WTC11 (cell line): ENCODE measurements around the gene TCF7L2.
"Not testable (repeated sequence)": the region's sequence is repeated elsewhere in the genome, so short reads cannot be mapped to it uniquely, and the experiment has no call there.

Experiments used
- AFF4 ChIP-seq: sonication (generic); formaldehyde crosslinking; IDR thresholded peaks from 2 replicates; pipeline ENCODE4 v1.8.1; 2023; ENCODE audit warnings: mild to moderate bottlenecking, missing genetic modification reagents, borderline replicate concordance
- ATF6 ChIP-seq: sonication (generic); formaldehyde crosslinking; IDR thresholded peaks from 2 replicates; pipeline ENCODE4 v1.8.1; 2023; ENCODE audit warnings: mild to moderate bottlenecking, missing genetic modification reagents
- CBFB ChIP-seq: sonication (generic); formaldehyde crosslinking; IDR thresholded peaks from 2 replicates; pipeline ENCODE4 v1.8.1; 2022; ENCODE audit warnings: mild to moderate bottlenecking, low read depth, missing genetic modification reagents
- CREM ChIP-seq: sonication (generic); formaldehyde crosslinking; IDR thresholded peaks from 2 replicates; pipeline ENCODE4 v1.8.1; 2022; ENCODE audit warnings: mild to moderate bottlenecking, missing genetic modification reagents, moderate library complexity
- CTCF ChIP-seq: fragments of 200-600 bp; IDR thresholded peaks from 2 replicates; pipeline ENCODE4 v1.8.0; 2022; ENCODE audit warnings: antibody characterized with exemption
- FOXP1 ChIP-seq: sonication (generic); formaldehyde crosslinking; IDR thresholded peaks from 2 replicates; pipeline ENCODE4 v1.8.0; 2022; ENCODE audit warnings: missing genetic modification reagents, mild to moderate bottlenecking, moderate library complexity, borderline replicate concordance
- FOXP4 ChIP-seq: sonication (generic); formaldehyde crosslinking; IDR thresholded peaks from 2 replicates; pipeline ENCODE4 v1.8.0; 2022; ENCODE audit warnings: mild to moderate bottlenecking, missing genetic modification reagents
- MAX ChIP-seq: sonication (generic); formaldehyde crosslinking; IDR thresholded peaks from 2 replicates; pipeline ENCODE4 v1.8.0; 2022; ENCODE audit warnings: mild to moderate bottlenecking, missing genetic modification reagents
- NR1H2 ChIP-seq: sonication (generic); formaldehyde crosslinking; IDR thresholded peaks from 2 replicates; pipeline ENCODE4 v1.9.0; 2021; ENCODE audit warnings: mild to moderate bottlenecking, moderate library complexity, missing genetic modification reagents
- SOX15 ChIP-seq: fragments of 250-450 bp; sonication (Bioruptor Pico); IDR thresholded peaks from 2 replicates; pipeline ENCODE4 v1.9.0; 2021; ENCODE audit warnings: mild to moderate bottlenecking
- ZBTB21 ChIP-seq: sonication (generic); formaldehyde crosslinking; IDR thresholded peaks from 2 replicates; pipeline ENCODE4 v1.8.1; 2023; ENCODE audit warnings: mild to moderate bottlenecking, missing genetic modification reagents, borderline replicate concordance
- ZBTB43 ChIP-seq: sonication (generic); formaldehyde crosslinking; IDR thresholded peaks from 2 replicates; pipeline ENCODE4 v1.8.1; 2023; ENCODE audit warnings: mild to moderate bottlenecking, missing genetic modification reagents
- ZMAT4 ChIP-seq: fragments of 250-450 bp; sonication (Bioruptor Pico); IDR thresholded peaks from 2 replicates; pipeline ENCODE4 v1.9.0; 2021; ENCODE audit warnings: mild to moderate bottlenecking
- ZNF671 ChIP-seq: fragments of 250-450 bp; sonication (Bioruptor Pico); IDR thresholded peaks from 2 replicates; pipeline ENCODE4 v1.8.0; 2021; ENCODE audit warnings: mild to moderate bottlenecking

- TF ChIP-seq CTCF; ZBTB43 (CRISPR knock-in tag); CBFB (CRISPR knock-in tag); FOXP1; ZBTB21; SOX15 (CRISPR knock-in tag); FOXP4 (CRISPR knock-in tag); MAX; ZMAT4 (CRISPR knock-in tag); NR1H2 (CRISPR knock-in tag); ATF6 (CRISPR knock-in tag); AFF4; ZNF671; CREM: not testable (repeated sequence)
Observed at GRCh38 chr10:113066120-113066519, 116.1 kb downstream of the TCF7L2 start.
